CD4-positive, alpha-beta T cell (primary cell): Measurements from ENCODE around the gene EPC2. TPM values are rescaled to one million over a fixed set of nuclear protein-coding genes. Genes with fewer than 3 reads are reported as not detected.

ENCODE experiments used
- ATAC-seq: fragments of 200-7000 bp; cut with Tn5 transposase; one replicate; pipeline ENCODE4 v1.10.0; 2022; ENCODE audit warnings: mild to moderate bottlenecking; ENCODE audit not compliant: poor library complexity
- CTCF ChIA-PET: fragments of 350-600 bp; sonication (Branson Sonifier 250); formaldehyde crosslinking; loops from one replicate; lab custom pipeline; 2021; ENCODE audit warnings: antibody characterized with exemption, inconsistent platforms; lab: Charles Lee
- POLR2A ChIA-PET: fragments of 350-600 bp; sonication (Branson Sonifier 250); formaldehyde crosslinking; loops from one replicate; lab custom pipeline; 2021; ENCODE audit warnings: antibody characterized with exemption, inconsistent platforms; lab: Charles Lee
- DNase-seq, 14 experiments: peaks; one replicate each; pipeline ENCODE4 v3.0.0-alpha.2; 2013 to 2020; ENCODE audit warnings: mixed read lengths in 2 of 14
- H3K27ac ChIP-seq, 2 donors: one replicate each; pipeline versions ENCODE4 v1.5.1 to v1.7.0; 2013; ENCODE audit warnings: low read length in 2 of 2, low read depth in 1 of 2, mild to moderate bottlenecking in 1 of 2
- H3K27me3 ChIP-seq, 2 experiments: 1 replicate in 1 of 2; 2 replicates in 1 of 2; pipeline versions ENCODE4 v1.6.1 to v1.7.0; 2013; ENCODE audit warnings: low read length in 2 of 2, control low read depth in 1 of 2, mild to moderate bottlenecking in 1 of 2, moderate library complexity in 1 of 2; ENCODE audit not compliant: insufficient read depth in 2 of 2, control insufficient read depth in 1 of 2
- H3K36me3 ChIP-seq: one replicate; pipeline ENCODE4 v1.6.1; 2013; ENCODE audit warnings: low read length, control low read depth; ENCODE audit not compliant: insufficient read depth
- H3K4me1 ChIP-seq: one replicate; pipeline ENCODE4 v1.6.1; 2013; ENCODE audit warnings: low read length, control low read depth; ENCODE audit not compliant: insufficient read depth
- H3K4me3 ChIP-seq: one replicate; pipeline ENCODE4 v1.5.1; 2013; ENCODE audit warnings: mild to moderate bottlenecking, low read length, moderate library complexity
- H3K9me3 ChIP-seq, 2 experiments: 1 replicate in 1 of 2; 2 replicates in 1 of 2; pipeline versions ENCODE4 v1.6.1 to v1.7.0; 2013; ENCODE audit warnings: low read length in 2 of 2, mild to moderate bottlenecking in 2 of 2, control low read depth in 1 of 2, moderate library complexity in 1 of 2; ENCODE audit not compliant: control insufficient read depth in 1 of 2, insufficient read depth in 1 of 2
- H3K27ac Mint-ChIP-seq: one replicate; pipeline ENCODE4 v1.8.0; 2020; ENCODE audit warnings: mixed read lengths
- H3K27me3 Mint-ChIP-seq: one replicate; pipeline ENCODE4 v1.8.0; 2021; ENCODE audit warnings: mixed read lengths
- H3K36me3 Mint-ChIP-seq: one replicate; pipeline ENCODE4 v1.8.0; 2021; ENCODE audit warnings: low read depth, mixed read lengths
- H3K4me1 Mint-ChIP-seq: one replicate; pipeline ENCODE4 v1.8.0; 2021; ENCODE audit warnings: low read depth, mixed read lengths
- H3K4me3 Mint-ChIP-seq: one replicate; pipeline ENCODE4 v1.8.0; 2020; ENCODE audit warnings: mild to moderate bottlenecking, mixed read lengths
- H3K9me3 Mint-ChIP-seq: one replicate; pipeline ENCODE4 v1.8.0; 2020; ENCODE audit warnings: mixed read lengths
- CTCF ChIP-seq: fragments of 200-600 bp; IDR thresholded peaks from one replicate; pipeline ENCODE4 v1.8.0; 2022; ENCODE audit warnings: antibody characterized with exemption, mild to moderate bottlenecking
- intact Hi-C, 2 experiments: fragments of 100-400 bp; cut with DNase I in 1 of 2; cut with micrococcal nuclease in 1 of 2; formaldehyde crosslinking; loops; one replicate each; pipeline versions ENCODE4 v1.15.1 to v1.9.0; 2023 to 2025; cut with DNase I, micrococcal nuclease
- total RNA-seq, 174 experiments: library from RNA in 2 of 174; stranded (reverse) in 2 of 174; gene quantifications; one replicate each; pipeline ENCODE4 v1.2.3 and lab custom pipeline; 2021 to 2026

EPC2 gene
- total RNA-seq, 2 experiments from 2014 or later = 79.6 to 85.5 TPM

GRCh38 chr2:148616662-148617061 lies 27.9 kb upstream of the EPC2 start:
- Mint-ChIP-seq H3K4me1 (no peaks in the 10 kb centered on the region), H3K27me3 (no peaks in the 10 kb centered on the region), H3K9me3 (peaks cover 2% of the 10 kb centered on the region), H3K27ac (no peak overlapping the region), H3K4me3 (no peak overlapping the region), H3K36me3 (no peaks in the 10 kb centered on the region)
- intact Hi-C loops = no loop called here
- no peaks in the 10 kb centered on the region for H3K9me3 ChIP-seq
- ATAC-seq = no peak
- ChIA-PET POLR2A (no interaction called here), CTCF (no interaction called here)
- H3K4me1 ChIP-seq = no peaks in the 10 kb centered on the region
- DNase-seq = no peak
- H3K27me3 ChIP-seq = no peaks in the 10 kb centered on the region
- no peak overlapping the region for H3K4me3 ChIP-seq
- no peaks in the 10 kb centered on the region for H3K36me3 ChIP-seq
- H3K27ac ChIP-seq = no peak overlapping the region
- TF ChIP-seq CTCF = no peak

GRCh38 chr2:148617219-148617618 lies 27.3 kb upstream of the EPC2 start:
- H3K36me3 Mint-ChIP-seq = no peaks in the 10 kb centered on the region
- H3K4me3 ChIP-seq = no peak overlapping the region
- H3K36me3 ChIP-seq = no peaks in the 10 kb centered on the region
- intact Hi-C loops = no loop called here
- H3K27me3 Mint-ChIP-seq = no peaks in the 10 kb centered on the region
- no peaks in the 10 kb centered on the region for H3K4me1 Mint-ChIP-seq
- ATAC-seq = no peak
- no peak overlapping the region for H3K27ac Mint-ChIP-seq
- H3K27me3 ChIP-seq = no peaks in the 10 kb centered on the region
- no peak overlapping the region for H3K4me3 Mint-ChIP-seq
- POLR2A ChIA-PET = no interaction called here
- H3K27ac ChIP-seq = no peak overlapping the region
- DNase-seq = no peak
- no peak for TF ChIP-seq CTCF
- CTCF ChIA-PET = no interaction called here
- H3K9me3 Mint-ChIP-seq = peaks cover 2% of the 10 kb centered on the region
- no peaks in the 10 kb centered on the region for H3K9me3 ChIP-seq
- H3K4me1 ChIP-seq = no peaks in the 10 kb centered on the region

GRCh38 chr2:148619560-148620195 lies 24.9 kb upstream of the EPC2 start:
- H3K9me3 ChIP-seq = no peaks in the 10 kb centered on the region
- H3K27me3 ChIP-seq = no peaks in the 10 kb centered on the region
- DNase-seq = no peak
- ATAC-seq = no peak
- Mint-ChIP-seq H3K27ac (no peak overlapping the region), H3K9me3 (peaks cover 2% of the 10 kb centered on the region), H3K4me3 (no peak overlapping the region), H3K4me1 (no peaks in the 10 kb centered on the region), H3K27me3 (no peaks in the 10 kb centered on the region), H3K36me3 (no peaks in the 10 kb centered on the region)
- CTCF ChIA-PET = no interaction called here
- no peak overlapping the region for H3K27ac ChIP-seq
- H3K4me1 ChIP-seq = no peaks in the 10 kb centered on the region
- intact Hi-C loops = loop anchor here in 1 of 2 experiments (5.0 kb wide), 1 partner anchor 42 kb away; no protein-coding TSS in a partner anchor
- no peak for TF ChIP-seq CTCF
- POLR2A ChIA-PET = no interaction called here
- H3K4me3 ChIP-seq = no peak overlapping the region
- H3K36me3 ChIP-seq = no peaks in the 10 kb centered on the region
